ENCODE measurements around the gene C13orf42.
A peak's percentile ranks its signal among the peaks of the same experiment; 100 is the strongest.
"Not testable (repeated sequence)": the region's sequence is repeated elsewhere in the genome, so short reads cannot be mapped to it uniquely, and the experiment has no call there.

Gene C13orf42

GRCh38 chr13:51118809-51119431 lies 7.8 kb upstream of the C13orf42 start:
- DNase-seq: no peak

- no peak for DNase-seq
Observed at GRCh38 chr13:51113969-51114368, 2.9 kb upstream of the C13orf42 start.

GRCh38 chr13:51113186-51113881 lies 2.3 kb upstream of the C13orf42 start:
- DNase-seq: no peak

- DNase-seq: no peak
Observed at GRCh38 chr13:51112771-51113170, 1.7 kb upstream of the C13orf42 start.

GRCh38 chr13:51111997-51112396 lies 923 bp upstream of the C13orf42 start:
- no peak for DNase-seq

GRCh38 chr13:51107996-51108395 lies 3.1 kb downstream of the C13orf42 start:
- DNase-seq: no peak

GRCh38 chr13:51105046-51105445 lies 6.0 kb downstream of the C13orf42 start:
- no peak for DNase-seq

GRCh38 chr13:51101636-51102235 lies 9.3 kb downstream of the C13orf42 start:
- no peak for DNase-seq

GRCh38 chr13:51097353-51098043 lies 13.6 kb downstream of the C13orf42 start:
- no peak for DNase-seq

GRCh38 chr13:51096131-51096530 lies 14.9 kb downstream of the C13orf42 start:
- DNase-seq: no peak

- DNase-seq: no peak
Observed at GRCh38 chr13:51093574-51093973, 17.5 kb downstream of the C13orf42 start.

GRCh38 chr13:51091839-51092238 lies 19.2 kb downstream of the C13orf42 start:
- no peak for DNase-seq

GRCh38 chr13:51083706-51084105 lies 27.4 kb downstream of the C13orf42 start:
- no peak for DNase-seq

GRCh38 chr13:51080478-51081065 lies 30.5 kb downstream of the C13orf42 start:
- not testable (repeated sequence) for DNase-seq

- no peak for DNase-seq
Observed at GRCh38 chr13:51071493-51071892, 39.6 kb downstream of the C13orf42 start.

- DNase-seq: peak; percentile 77
Observed at GRCh38 chr13:51070005-51070649, 40.9 kb downstream of the C13orf42 start.

- DNase-seq: no peak
Observed at GRCh38 chr13:51068501-51068900, 42.6 kb downstream of the C13orf42 start.

GRCh38 chr13:51067706-51068105 lies 43.4 kb downstream of the C13orf42 start:
- no peak for DNase-seq

- no peak for DNase-seq
Observed at GRCh38 chr13:51067210-51067701, 43.8 kb downstream of the C13orf42 start.

- peak; percentile 66 for DNase-seq
Observed at GRCh38 chr13:51066091-51066831, 44.8 kb downstream of the C13orf42 start.

- no peak for DNase-seq
Observed at GRCh38 chr13:51065372-51066090, 45.5 kb downstream of the C13orf42 start.

All from KG1 (cell line).